ENCODE measurements around the gene BNIP2. TPM values are rescaled to one million over a fixed set of nuclear protein-coding genes. Genes with fewer than 3 reads are reported as not detected.
A peak's percentile ranks its signal among the peaks of the same experiment; 100 is the strongest.
"Not testable (repeated sequence)": the region's sequence is repeated elsewhere in the genome, so short reads cannot be mapped to it uniquely, and the experiment has no call there.

BNIP2 gene
- total RNA-seq, 1 donor from 2014 or later: 29.7 TPM

DNA sequence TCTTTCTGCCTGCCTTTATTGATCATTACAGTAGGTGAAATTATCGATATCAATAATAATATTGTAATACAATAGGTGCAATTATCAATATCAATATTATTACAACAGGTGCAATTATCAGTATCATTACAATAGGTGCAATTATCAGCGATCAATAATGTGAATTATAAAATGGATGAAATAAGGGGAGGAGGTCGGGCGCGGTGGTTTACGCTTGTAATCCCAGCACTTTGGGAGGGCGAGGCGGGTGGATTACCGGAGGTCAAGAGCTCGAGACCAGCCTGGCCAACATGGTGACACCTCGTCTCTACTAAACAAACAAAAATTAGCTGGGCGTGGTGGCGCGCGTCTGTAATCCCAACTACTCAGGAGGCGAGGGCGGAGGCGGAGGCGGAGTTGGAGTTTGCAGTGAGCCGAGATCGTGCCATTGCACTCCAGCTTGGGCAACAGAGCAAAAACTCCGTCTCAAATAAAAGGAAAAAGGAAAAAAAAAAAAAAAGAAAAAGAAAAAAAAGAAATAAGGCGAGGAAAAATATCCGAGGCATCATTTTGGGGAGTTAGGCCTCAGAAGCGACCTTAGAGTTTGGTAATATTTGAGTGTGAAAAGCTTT is 611 bp upstream of the BNIP2 start:
- peak; percentile 92 for DNase-seq (ENCODE audit: low spot score)
- ATAC-seq: peak; percentile 63

DNA sequence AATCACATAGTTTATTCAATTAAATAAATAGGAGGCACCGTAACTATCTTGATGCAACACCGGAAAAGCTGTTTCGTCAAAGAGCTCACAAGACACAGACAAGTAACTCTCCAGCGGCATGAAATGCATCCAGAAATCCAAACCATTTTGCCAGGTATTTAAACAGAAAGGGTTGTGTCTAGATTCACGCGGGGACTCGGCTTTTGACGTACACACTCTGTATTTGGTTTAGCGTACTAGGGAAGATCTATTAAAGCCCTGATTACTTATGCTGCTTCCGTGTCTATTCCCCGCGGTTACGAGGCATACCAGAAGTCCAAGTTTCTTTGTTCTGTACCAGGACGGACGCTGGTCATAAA is 718 bp downstream of the BNIP2 start:
- ATAC-seq (peak; percentile 4), DNase-seq (ENCODE audit: low spot score) (no peak)

DNA sequence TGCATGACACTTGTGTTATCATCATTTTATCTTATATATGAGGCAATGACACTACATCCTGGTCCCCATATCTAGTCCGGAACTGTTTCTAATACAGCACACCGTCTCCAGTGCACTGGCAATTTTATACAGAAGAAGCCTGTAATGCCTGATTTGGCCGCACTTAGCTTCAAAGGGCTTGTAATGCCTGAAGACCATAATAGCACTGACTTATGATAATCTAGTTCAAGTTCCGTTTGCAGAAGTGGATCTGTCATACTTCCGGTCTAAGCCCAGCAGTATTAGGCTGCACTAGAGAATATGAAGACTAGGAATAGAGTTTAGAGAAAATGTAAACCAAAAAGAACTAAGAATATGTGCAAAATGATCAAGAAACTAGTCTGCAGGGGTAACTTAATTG is 1.3 kb downstream of the BNIP2 start:
- DNase-seq (ENCODE audit: low spot score) (no peak), ATAC-seq (no peak)

DNA sequence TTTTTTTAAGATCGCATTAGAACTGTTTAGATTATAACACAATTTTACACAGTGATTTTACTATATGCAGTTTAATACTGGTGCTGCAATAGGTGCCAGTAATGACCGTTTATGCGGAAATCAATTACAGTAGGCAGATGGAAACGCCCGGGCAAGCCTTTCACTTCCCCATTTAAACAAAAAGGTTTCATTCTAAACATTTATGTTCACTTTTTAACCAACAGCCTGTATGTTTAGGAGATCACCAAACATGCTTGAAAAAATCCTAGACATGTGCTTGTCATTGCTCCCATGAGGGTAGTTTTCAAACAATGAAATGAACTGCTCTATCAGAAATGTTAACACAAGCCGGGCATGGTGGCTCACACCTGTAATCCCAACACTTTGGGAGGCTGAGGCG is 2.7 kb downstream of the BNIP2 start:
- ATAC-seq: no peak
- no peak for DNase-seq (ENCODE audit: low spot score)

DNA sequence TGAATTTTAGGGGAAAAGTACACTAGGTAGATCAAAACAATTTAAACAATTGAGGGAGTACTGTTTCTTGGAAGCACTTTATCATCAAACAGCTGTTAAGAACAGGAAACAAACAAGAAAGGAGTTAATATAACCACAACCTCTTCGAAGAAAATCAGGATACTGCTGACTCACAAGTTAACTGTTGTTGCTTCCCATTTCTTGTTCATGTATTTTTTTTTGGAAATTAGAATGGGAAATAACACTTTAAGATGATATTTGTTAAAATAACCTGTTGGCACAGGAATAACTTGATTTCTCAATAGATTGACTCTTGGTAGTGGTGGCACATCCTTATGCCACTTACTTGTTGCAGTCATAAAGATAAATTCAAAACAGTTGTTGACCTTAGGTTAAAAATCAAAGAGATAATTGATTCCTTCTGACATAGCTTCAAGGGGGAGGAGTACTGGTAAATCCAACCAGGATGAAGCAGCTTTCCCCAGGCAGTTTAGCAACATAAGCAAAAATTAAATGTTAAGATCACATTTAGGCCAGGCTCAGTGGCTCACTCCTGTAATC is 3.3 kb downstream of the BNIP2 start:
- ATAC-seq (no peak), DNase-seq (ENCODE audit: low spot score) (no peak)

DNA sequence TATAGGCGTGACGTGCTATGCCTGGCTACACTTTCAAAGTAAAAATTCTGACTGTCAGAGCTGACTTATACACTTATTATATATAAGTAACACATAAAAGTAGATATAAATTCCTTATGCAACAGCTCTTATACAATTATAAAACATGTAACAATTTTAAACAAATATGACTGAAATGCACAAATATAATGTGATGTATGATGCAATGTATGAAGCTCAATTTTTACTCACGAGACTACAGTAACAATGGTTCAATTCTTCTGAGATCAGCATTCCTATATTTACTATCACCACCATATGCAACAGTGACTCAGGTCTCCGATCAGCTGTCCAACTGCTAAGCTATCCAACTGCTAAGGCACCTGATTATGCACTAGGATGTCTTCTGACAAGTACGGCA is 8.2 kb downstream of the BNIP2 start:
- DNase-seq (ENCODE audit: low spot score): no peak
- ATAC-seq: no peak

DNA sequence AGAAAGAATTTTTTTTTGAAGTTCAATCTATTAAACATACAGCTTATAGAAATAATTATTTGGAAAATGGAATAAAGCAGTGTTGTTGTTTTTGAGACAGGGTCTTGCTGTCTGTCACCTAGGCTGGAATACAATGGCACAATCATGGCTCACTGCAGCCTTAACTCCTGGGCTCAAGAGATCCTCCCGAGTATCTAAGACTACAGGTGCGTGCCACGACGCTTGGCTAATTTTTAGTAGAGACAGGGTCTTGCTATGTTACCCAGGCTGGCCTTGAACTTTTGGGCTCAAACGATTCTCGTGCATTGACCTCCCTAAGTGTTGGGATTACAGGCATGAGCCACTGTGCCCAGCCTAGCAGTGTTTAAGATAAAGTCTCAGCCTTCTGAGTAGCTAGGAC is 8.8 kb downstream of the BNIP2 start:
- ATAC-seq: no peak
- no peak for DNase-seq (ENCODE audit: low spot score)

DNA sequence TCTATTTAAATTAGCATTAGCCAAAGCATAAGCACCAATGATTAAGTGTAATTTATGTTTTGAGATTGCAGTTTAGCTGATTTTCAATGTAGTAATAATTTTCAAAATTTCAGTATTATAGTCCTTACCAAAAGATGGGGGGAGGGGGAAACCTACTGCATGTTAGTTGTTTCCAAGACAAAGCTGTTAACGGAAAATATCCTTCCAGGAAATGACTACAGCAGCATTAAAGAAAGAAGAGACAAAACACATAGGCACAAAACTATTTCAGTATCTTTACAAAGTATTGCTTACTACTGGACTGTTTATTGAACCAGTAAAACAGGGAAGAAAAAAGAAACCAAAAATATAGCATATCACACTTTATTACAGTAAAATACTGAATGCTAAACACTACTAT is 10.5 kb downstream of the BNIP2 start:
- ATAC-seq (no peak), DNase-seq (ENCODE audit: low spot score) (no peak)

DNA sequence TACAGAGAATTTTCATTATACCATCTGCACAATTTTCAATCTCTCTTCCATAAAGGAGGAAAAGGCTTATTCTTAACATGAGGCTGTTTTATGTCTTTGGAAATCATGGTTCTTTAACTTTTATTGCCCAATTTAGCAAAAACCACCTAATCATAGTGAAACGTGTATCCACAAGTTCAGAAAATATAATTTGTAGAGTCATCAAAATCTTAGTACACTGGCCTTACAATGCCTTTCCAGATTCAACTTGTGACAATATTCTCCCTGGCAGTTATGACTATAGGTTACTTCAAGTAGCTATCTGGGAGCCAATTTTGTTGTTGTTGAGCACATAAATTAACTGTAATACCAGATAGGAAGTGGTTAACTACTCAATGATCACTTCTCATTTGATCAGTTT is 10.9 kb downstream of the BNIP2 start:
- DNase-seq (ENCODE audit: low spot score) (no peak), ATAC-seq (no peak)

DNA sequence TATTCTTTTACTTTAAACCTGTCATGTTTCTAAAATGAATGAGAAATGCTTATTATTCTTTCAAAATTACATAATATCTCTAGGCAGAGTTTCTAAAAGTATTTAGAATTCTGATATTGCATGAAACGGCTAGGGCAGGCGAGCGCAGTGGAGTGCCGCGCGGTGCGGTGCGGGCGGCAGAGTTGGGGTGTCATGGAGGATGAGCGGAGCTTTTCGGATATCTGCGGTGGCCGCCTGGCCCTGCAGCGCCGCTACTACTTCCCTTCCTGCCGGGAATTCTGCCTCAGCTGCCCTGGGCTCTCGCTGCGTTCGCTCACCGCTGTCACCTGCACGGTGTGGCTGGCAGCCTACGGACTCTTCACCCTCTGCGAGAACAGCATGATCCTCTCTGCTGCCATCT is 12.6 kb downstream of the BNIP2 start:
- ATAC-seq (peak; percentile 15), DNase-seq (ENCODE audit: low spot score) (no peak)

DNA sequence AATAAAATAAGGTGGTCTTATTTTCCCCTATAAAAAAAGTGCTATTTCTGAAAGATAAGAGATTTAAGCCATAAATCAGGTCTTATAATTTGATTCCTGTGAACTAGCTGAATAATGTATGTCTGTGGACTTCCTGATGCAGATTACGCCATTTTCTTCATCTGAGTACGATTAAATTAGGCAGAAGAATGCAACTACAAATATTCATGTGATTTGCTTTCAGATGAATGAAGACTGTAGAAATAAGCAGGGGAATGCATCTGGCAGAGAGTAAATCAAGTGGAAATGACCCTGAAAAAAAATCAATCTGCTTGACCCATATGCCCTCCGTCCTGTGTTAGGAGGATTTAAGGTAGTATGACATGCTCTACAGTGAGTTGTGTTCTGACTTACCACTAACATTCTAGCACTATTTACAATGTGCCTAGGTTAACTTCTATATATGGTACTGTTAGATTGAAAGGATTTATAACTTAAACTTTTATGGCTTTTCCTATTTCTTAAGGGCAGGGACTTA is 14.7 kb downstream of the BNIP2 start:
- ATAC-seq (peak; percentile 68), DNase-seq (ENCODE audit: low spot score) (no peak)

DNA sequence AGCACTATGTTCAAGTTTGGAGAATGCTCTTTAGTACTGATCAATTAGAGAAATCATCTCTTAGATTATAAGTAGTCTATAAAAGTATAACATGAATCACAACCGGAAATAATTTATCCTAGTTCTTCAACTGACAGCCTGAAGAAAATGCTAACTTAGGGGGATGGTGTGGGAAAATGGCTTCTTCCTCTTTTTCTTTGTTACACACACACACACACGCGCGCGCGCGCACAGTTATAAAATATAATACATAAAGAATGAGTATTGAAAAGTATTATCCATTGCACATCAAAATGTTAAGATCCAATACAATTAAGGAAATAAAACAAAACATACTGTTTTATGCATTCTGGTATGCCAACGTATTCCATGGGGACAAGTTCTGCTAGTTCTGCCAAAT is 20.6 kb downstream of the BNIP2 start:
- ATAC-seq (no peak), DNase-seq (ENCODE audit: low spot score) (no peak)

DNA sequence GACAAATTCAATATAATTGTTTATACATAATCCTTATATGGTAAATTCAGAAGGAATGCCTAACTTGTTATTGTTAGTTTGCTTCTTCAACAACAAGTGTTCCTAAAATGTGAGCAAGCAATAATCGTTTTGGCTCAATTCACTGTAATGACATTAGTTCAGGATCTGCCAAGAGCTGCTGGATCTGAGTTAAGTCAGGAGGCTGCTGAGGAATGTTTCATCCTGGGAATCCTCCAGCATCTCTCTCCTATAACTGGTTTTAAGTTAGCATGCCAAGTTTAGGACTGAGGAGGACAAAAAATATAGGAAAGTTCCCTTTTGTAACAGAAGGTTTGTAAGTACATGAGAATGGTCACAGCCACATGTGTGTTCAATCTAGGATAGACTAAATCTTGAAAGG is 26.9 kb downstream of the BNIP2 start:
- no peak for ATAC-seq
- DNase-seq (ENCODE audit: low spot score): no peak

DNA sequence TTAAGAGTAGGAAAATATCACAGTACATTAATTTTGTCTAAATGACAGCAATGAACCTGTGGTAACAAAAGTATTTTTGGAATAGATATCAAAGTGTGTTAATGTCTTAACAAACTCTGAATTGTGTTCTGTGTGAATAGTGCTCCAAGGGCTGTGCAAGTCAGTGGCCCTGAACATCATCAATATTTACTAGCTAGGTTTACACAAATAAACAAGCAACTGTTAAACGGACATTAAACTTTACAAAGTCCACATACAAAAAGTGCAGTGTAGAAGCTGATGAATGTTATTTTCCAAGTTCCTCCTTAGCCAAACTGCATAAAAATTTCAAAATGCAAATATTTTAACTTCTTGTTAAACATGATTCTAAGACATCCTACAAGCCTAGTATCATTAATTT is 29.8 kb downstream of the BNIP2 start:
- no peak for DNase-seq (ENCODE audit: low spot score)
- peak; percentile 25 for ATAC-seq

DNA sequence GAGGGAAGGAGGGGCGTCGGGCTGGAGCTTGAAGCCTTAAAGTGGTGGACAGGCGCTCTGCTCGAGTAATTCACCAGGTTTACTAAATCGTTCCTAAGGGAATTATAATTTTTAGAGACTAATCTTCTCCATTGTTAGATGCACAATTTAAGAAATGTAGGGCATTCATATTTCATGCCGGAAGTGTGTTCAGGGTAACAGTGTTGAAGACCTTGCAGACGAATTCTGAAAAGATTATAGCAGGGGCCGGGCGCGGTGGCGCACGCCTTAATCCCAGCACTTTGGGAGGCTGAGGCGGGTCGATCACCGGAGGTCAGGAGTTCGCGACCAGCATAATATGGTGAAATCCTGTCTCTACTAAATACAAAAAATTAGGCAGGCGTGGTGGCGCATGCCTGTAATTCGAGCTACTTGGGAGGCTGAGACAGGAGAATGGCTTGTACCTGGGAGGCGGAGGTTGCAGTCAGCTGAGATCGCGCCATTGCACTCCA is 31.4 kb downstream of the BNIP2 start:
- DNase-seq (ENCODE audit: low spot score) (no peak), ATAC-seq (peak; percentile 14)

DNA sequence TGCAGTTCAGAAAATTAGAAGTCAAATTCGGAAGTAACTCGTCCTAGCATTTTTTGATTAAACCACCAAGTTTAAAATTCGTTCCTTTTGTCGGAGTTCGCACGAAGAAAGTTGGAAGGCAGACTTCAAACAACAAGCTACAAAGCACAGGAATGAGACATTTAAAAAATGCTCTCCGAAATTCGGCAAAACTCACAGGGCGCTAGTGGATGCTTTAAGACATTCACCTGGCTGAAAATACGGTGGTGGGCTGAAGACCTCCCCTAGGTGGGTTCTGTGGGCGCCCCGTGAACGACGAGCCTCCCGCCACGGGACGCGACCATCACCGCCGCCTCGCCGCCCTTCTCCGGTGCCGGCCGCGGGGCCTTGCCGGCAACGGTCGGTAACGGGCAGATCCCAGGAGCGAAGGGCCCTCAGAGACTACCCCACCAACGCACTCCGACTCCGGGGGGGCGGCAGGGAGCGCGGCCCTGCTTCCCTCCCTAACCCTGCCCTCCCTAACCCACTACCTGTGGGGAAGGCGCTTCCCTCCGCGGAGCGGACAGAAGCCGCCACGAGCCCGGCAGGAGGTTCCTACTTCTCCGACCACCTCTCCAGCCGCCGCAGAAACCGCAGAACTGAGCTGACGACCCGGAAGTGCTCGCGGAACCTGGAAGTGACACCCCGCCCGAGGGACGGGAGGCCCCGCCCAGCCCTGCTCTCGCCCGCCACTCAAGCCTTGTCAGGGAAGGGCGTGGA is 32.1 kb downstream of the BNIP2 start, which contains the start of gene GTF2A2:
GTF2A2 (minus strand) TSS at position 619 of the 738 bp plus-strand sequence. CDS start 5,238 bp downstream, outside the sequence.
- peak; percentile 96 for DNase-seq (ENCODE audit: low spot score)
- peak; percentile 98 for ATAC-seq

DNA sequence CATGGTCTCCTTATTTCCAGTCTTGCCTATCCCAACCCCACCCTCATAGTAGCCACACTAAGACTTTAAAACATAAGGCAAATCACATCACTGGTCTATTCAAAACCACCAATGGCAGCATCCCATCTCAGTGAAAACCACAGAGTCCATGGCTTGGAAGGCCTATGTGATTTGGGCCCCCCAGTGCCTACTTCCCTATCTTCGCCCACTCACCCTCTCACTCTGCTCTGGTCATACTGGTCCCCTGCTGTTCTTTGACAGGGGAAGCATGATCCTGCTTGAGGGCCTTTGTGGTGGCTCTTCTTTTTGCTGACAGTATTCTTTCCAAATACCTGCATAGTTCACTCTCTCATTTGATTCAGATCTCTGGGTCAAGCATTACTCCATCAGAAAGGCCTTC is 35.1 kb downstream of the BNIP2 start:
- DNase-seq (ENCODE audit: low spot score) (no peak), ATAC-seq (no peak)

DNA sequence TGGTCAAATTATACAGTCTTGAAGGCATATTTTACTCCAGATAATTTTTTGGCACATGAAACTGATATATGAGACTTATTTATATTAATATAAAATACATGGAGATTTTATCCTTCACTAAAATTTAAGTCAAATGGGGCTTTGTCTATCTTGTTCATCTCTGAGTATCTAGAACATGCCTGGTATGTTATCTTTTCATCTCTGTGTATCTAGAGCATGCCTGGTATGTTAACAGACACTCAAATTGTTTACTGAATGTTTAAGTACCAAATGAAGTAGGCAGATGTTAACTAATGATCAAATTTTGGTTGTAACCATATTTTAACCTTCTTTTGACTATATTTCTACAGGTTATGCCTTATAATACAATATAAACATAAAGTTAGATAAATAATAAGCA is 39.5 kb downstream of the BNIP2 start:
- no peak for DNase-seq (ENCODE audit: low spot score)
- ATAC-seq: no peak

DNA sequence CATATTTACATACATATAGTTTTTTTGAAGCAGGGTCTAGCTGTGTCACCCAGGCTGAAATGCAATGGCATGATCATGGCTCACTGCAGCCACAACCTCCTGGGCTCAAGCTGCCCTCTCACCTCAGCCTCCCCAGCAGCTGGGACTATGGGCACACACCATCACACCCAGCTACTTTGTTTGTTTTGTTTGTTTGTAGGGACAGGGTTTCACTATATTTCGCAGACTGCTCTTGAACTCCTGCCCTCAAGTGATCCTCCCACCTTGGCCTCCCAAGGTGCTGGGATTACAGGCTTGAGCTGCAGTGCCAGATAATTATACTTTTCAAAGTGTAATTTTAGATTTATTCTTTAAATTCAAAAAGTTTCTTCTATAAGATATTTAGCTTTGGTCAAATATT is 42.0 kb downstream of the BNIP2 start:
- no peak for ATAC-seq
- no peak for DNase-seq (ENCODE audit: low spot score)

DNA sequence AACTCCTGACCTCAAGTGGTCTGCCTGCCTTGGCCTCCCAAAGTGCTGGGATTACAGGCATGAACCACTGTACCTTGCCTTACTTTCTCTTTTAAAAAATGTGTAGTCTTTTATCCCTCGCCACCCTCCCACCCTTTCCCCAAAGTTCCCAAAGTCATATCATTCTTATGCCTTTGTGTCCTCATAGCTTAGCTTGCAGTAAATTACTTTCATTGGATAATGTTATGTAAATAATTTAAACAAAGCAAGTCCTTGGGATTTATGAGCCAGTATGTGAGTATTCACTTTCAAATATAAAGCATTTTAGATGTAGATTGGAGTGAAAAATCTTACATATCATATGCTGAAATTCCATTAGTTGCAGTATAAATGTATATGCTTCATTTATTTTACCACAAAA is 42.8 kb downstream of the BNIP2 start:
- no peak for DNase-seq (ENCODE audit: low spot score)
- no peak for ATAC-seq

DNA sequence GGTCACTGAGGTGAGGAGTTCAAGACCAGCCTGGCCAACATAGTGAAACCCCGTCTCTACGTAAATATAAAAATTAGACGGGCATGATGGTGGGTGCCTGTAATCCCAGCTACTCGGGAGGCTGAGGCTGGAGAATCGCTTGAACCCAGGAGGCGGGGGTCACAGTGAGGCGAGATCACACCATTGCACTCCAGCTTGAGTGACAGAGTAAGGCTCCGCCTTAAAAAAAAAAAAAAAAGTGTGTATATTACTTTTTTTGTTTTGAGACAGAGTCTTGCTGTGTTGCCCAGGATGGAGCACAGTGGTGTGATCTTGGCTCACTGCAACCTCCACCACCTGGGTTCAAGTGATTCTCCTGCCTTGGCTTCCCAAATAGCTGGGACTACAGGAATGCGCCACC is 43.3 kb downstream of the BNIP2 start:
- not testable (repeated sequence) for DNase-seq (ENCODE audit: low spot score); ATAC-seq

DNA sequence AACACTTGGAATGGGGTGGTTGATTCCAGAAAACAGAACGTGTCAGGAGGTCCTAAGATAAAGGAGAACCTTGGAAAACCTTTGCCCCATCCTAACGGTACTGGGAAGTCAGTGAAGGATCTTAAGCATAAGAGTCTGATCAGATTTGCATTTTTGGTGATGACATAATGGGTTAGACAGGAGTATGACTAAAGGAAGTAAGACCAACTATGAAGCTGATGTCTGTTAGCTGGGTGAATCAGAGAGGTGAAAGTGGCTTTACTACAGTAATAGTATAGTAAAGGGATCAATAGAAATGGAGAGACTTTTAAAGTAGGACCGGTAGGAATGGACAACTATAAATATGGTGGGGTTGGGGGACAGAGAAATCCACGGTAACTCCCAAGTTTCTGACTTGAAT is 44.4 kb downstream of the BNIP2 start:
- ATAC-seq (no peak), DNase-seq (ENCODE audit: low spot score) (no peak)
